HTR-8/SVneo (cell line): Measurements from ENCODE around the gene INCENP.

Experiments
- DNase-seq: peaks from one replicate; pipeline ENCODE4 v3.0.0; 2011; ENCODE audit warnings: low spot score, mixed read lengths; ENCODE audit not compliant: insufficient read length
- FAIRE-seq: peaks from 2 replicates; lab custom pipeline; 2011; peaks lifted over from hg19 to GRCh38; lab: Jason Lieb, UNC

The INCENP gene

GRCh38 chr11:62122076-62122475, 1.7 kb upstream of the INCENP start:
- FAIRE-seq: no peak
- no peak for DNase-seq

- DNase-seq (peak; percentile 37), FAIRE-seq (no peak)
Measured at GRCh38 chr11:62124186-62125113, 639 bp downstream of the INCENP start.

GRCh38 chr11:62125316-62125715, 1.5 kb downstream of the INCENP start:
- DNase-seq: no peak
- no peak for FAIRE-seq

GRCh38 chr11:62125881-62126280, 2.1 kb downstream of the INCENP start:
- no peak for DNase-seq

GRCh38 chr11:62127426-62127825, 3.6 kb downstream of the INCENP start:
- FAIRE-seq: no peak
- no peak for DNase-seq

More at GRCh38 chr11:62125881-62126280, 2.1 kb downstream of the INCENP start:
- no peak for FAIRE-seq

GRCh38 chr11:62127941-62128770, 4.3 kb downstream of the INCENP start:
- FAIRE-seq: no peak

GRCh38 chr11:62128835-62129234, 5.0 kb downstream of the INCENP start:
- DNase-seq: no peak
- no peak for FAIRE-seq

More at GRCh38 chr11:62127941-62128770, 4.3 kb downstream of the INCENP start:
- DNase-seq: no peak

- FAIRE-seq: no peak
- no peak for DNase-seq
Measured at GRCh38 chr11:62129590-62130282, 5.9 kb downstream of the INCENP start.

GRCh38 chr11:62130283-62131169, 6.7 kb downstream of the INCENP start:
- FAIRE-seq (no peak), DNase-seq (no peak)

- FAIRE-seq: no peak
- no peak for DNase-seq
Measured at GRCh38 chr11:62131170-62131464, 7.3 kb downstream of the INCENP start.

GRCh38 chr11:62132191-62132590, 8.4 kb downstream of the INCENP start:
- DNase-seq (no peak), FAIRE-seq (no peak)

GRCh38 chr11:62132689-62133293, 9.0 kb downstream of the INCENP start:
- FAIRE-seq (no peak), DNase-seq (no peak)

GRCh38 chr11:62133328-62134065, 9.7 kb downstream of the INCENP start:
- DNase-seq (no peak), FAIRE-seq (no peak)

GRCh38 chr11:62137276-62137861, 13.6 kb downstream of the INCENP start:
- FAIRE-seq (no peak), DNase-seq (no peak)

GRCh38 chr11:62137881-62138629, 14.2 kb downstream of the INCENP start:
- DNase-seq: no peak
- FAIRE-seq: no peak

- FAIRE-seq: no peak
- DNase-seq: no peak
Measured at GRCh38 chr11:62138630-62139425, 15.0 kb downstream of the INCENP start.
